ENCODE results near the gene RELL1. TPM values are rescaled to one million over a fixed set of nuclear protein-coding genes. Genes with fewer than 3 reads are reported as not detected.

The RELL1 gene
- total RNA-seq, 1 donor from 2014 or later, result 289 TPM

DNA sequence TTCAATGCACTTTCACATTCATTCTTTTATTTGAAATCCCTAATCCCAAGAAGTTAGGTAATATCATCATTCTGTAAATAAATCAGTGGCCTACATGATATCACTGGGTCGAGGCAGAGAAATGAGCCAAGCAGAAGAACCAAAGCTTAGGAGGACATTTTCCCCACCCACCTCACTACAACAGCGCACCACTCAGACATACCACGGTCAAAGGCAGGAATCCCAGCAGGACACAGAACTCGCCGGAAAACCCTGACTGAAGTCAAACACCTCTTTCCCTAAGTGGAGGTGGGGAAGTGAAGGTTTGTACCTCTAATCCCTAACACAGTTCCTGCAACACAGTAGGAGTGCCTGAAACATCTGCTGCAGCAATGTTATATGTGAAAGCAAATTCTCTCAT is 21.5 kb downstream of the RELL1 start:
- DNase-seq, result peak; percentile 44

DNA sequence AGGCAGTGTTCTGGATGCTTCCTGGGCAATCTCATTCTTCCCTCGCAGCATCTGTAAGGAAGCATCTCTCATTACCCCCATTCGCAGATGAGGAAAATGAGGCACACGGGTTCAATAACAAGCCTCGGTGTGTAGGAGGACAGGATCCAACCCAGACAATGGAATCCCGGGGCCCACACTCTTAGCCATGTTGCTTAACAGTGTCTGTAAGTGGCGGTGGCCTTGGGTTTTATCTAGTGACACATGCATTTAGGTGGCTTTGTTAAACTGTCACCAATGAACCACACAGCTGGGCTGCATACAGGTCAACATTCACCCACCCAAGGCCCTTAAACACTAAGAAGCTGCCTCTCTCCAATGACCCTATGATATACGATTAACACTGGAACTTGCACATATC is 22.6 kb downstream of the RELL1 start:
- no peak for DNase-seq

- DNase-seq, result no peak
These were observed 23.2 kb downstream of the RELL1 start for GRCh38 chr4:37662861-37663390.

GRCh38 chr4:37662251-37662650 is 23.9 kb downstream of the RELL1 start:
- no peak for DNase-seq

- DNase-seq, result peak; percentile 38
These were observed 24.4 kb downstream of the RELL1 start for GRCh38 chr4:37661772-37662171.

GRCh38 chr4:37659696-37660095 is 26.5 kb downstream of the RELL1 start:
- DNase-seq, result no peak

GRCh38 chr4:37656649-37657048 is 29.5 kb downstream of the RELL1 start:
- no peak for DNase-seq

GRCh38 chr4:37653601-37654000 is 32.6 kb downstream of the RELL1 start:
- peak; percentile 64 for DNase-seq

DNA sequence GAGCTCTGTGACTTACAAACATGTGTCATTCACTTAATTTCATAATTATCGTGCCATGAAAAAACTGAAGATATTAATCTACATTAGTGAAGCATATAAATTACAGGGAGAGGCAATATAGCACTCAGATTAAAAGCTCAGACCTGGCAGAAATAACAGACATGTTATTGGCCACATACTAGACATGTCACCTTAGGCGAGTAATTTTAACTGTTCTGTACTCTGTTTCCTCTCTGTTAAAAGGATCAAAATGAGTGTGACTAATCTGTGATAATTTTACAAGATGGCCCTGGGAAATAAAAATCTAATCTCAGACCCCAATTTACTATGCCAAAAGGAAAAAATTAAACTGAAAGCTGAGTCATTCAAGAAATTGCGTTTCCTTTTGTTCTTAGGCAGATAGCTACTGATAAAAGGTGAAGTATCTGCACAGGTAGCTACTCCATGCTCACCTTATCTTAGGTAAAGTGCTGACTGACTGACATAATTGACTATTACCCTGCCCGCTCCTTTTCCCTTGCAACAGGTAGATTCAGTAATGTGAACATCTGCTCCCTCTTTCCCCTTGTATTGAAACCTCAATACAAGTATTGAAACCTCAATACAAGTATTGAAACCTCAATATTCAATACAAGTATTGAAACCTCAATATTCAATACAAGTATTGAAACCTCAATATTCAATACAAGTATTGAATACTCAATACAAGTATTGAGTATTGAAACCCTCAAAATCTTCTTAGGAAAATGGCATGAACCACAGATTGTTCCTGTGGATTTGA is 33.2 kb downstream of the RELL1 start:
- DNase-seq, result no peak

DNA sequence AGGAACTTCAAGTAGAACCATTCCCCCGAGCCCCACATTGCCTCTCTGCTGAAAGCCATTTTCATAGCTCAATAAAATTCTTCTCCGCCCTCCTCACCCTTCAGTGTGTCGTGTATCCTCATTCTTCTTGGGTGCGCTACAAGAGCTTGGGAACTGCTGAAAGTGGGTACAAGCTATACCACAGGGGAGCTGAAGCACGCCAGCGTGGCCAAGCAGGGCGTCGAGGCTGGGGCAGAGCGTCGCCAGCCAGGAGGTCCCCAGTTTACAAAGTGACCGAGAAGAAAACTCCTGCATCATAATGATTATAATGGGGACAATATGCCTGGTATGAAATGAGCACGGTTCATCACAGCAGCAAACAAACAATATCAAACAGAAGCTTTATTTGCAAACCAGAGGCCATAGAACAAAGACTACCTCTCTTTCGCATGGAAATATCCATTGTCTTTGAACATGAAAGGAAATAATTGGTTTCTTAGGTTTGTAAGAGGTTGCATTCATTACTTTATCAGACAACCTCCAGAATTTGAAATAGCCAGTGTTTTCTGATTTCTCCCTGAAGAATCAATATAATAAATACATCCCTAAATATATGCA is 34.3 kb downstream of the RELL1 start:
- DNase-seq, result no peak

DNA sequence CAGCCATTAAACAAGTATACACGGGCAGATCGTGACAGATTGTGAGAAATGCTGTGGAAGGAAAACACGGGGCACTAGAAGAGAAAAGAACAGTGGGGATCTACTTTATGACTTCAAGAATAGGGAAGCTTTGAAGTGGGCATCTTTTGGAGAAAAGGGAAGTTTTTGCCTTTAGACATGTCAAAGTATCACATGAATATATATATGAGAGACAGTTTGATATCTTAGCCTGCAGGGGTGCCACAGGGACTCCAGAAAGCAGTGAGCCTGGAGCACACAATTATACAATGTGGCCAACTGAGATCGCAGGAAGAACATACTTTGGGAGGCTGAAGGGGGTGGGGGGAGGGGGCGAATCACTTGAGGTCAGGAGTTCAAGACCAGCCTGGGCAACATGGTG is 35.7 kb downstream of the RELL1 start:
- DNase-seq, result no peak

- DNase-seq, result no peak
These were observed 36.9 kb downstream of the RELL1 start for GRCh38 chr4:37649268-37649667.

GRCh38 chr4:37648084-37648817 is 37.9 kb downstream of the RELL1 start:
- DNase-seq, result peak; percentile 94

- DNase-seq, result no peak
These were observed 39.9 kb downstream of the RELL1 start for GRCh38 chr4:37646247-37646646.

- no peak for DNase-seq
These were observed 40.4 kb downstream of the RELL1 start for GRCh38 chr4:37645736-37646135.

DNA sequence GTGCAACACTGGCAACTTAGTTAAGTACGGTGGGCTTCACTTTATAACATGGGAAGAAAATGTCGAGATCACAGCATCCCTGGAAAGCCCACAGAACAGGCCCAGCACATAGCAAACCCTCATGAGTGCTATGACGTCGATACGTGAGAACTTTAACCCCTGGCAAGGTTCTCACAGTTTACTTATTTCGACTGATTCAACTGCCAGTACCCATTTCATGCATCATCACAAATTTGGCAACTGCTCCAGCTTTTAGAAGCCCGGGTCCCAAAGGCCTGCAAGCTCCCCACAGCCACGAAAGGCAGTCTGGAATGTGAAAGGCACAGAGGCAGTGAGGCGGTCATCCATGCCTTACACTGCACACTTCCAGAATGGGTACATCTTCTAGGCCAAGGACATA is 41.2 kb downstream of the RELL1 start:
- DNase-seq, result no peak

- no peak for DNase-seq
These were observed 44.0 kb downstream of the RELL1 start for GRCh38 chr4:37641886-37642849.

GRCh38 chr4:37641352-37641751 is 44.8 kb downstream of the RELL1 start:
- no peak for DNase-seq

DNA sequence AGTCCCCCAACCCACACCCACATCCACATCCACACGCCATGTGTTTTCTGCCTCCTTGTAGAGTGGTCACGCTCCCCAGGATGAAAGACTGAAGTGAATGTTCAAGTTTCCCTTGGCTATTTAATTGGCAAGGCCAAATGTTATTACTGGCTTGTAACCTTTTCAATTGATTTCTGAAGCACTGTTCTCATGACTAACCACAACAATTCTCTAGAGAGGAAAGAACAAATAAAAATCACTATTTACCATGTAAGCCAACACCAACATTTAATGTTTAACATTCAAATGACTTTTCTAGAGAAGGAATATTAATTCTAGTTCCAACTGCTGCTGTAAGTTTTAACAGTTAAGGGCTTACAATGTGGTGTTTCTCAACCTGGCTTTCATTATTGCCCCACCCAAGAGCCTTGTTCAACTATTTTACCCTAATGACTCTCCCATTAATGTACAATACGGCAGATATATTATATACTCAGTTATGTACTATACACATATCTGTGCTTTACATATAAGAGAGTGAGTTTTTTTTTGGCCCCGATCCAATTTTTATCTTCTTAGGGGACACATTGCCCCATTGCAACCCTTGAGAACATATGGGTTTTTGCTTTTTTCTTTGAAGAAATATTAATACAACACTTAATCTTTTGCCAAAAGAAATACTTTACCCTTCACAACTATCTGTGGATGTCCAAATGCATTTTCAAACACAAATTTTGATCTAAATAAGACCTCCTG is 46.5 kb downstream of the RELL1 start:
- peak; percentile 48 for DNase-seq

GRCh38 chr4:37635155-37635554 is 51.0 kb downstream of the RELL1 start:
- DNase-seq, result no peak

DNA sequence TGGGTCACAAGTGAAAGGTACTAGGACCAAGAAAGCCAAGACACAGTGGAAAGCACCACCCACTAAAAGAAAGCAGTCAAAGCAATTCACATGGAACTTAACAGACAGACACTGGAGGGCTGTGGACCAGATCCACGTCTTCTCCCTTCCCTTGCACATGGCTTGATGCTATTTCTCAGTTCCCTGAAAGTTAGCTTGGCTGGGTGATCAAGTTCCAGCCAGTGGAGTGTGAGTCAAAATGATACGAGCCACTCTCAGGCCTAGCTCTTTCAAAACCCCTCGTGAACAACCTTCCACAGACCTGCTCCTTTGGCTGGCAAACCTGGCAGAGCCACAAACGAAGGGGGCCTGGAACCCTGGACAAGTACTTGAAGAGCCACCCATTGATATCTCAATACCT is 52.0 kb downstream of the RELL1 start:
- DNase-seq, result no peak

- no peak for DNase-seq
These were observed 53.3 kb downstream of the RELL1 start for GRCh38 chr4:37632836-37633235.
